HepG2 (cell line): ENCODE results near the gene PDE1C. TPM values are rescaled to one million over a fixed set of nuclear protein-coding genes. Genes with fewer than 3 reads are reported as not detected.

Experiments
- ATAC-seq: fragments of 200-7000 bp; cut with Tn5 transposase; 3 replicates; pipeline ENCODE4 v1.9.1; 2020; ENCODE audit warnings: mild to moderate bottlenecking, moderate library complexity
- BruUV-seq: library from RNA; stranded (reverse); fragments of 400-500 nt; replicated peaks from 2 replicates; lab custom pipeline; 2021; lab: Mats Ljungman, UMichigan
- CTCF ChIA-PET: fragments of 300-600 bp; formaldehyde crosslinking; extraction: SDS; loops from one replicate; lab custom pipeline; 2021; ENCODE audit warnings: low total read pairs, inconsistent platforms, low intra/inter-chr PET ratio; lab: Yijun Ruan, JAX
- POLR2A ChIA-PET: fragments of 350-600 bp; sonication (Branson Sonifier 250); formaldehyde crosslinking; loops from one replicate; lab custom pipeline; 2020; ENCODE audit warnings: antibody characterized with exemption, inconsistent platforms; lab: Yijun Ruan, JAX
- DNase-seq: peaks from one replicate; pipeline ENCODE4 v3.0.0-alpha.2; 2015; ENCODE audit warnings: low spot score
- FAIRE-seq: peaks from 3 replicates; lab custom pipeline; 2011; peaks lifted over from hg19 to GRCh38; lab: Jason Lieb, UNC
- H2AFZ ChIP-seq: one replicate; pipeline ENCODE4 v1.6.1; 2011; ENCODE audit warnings: low read length, inconsistent platforms
- H3K27ac ChIP-seq: fragments of 300-600 bp; 3 replicates; pipeline ENCODE4 v1.8.0; 2011; ENCODE audit warnings: mixed run types, mild to moderate bottlenecking, mixed read lengths, low read length, inconsistent platforms; ENCODE audit not compliant: insufficient read depth; ENCODE audit errors: extremely low read length
- H3K27me3 ChIP-seq, 2 experiments: fragments of 200-600 bp in 1 of 2; 2 replicates in 1 of 2; 3 replicates in 1 of 2; pipeline versions ENCODE4 v1.6.0 to v1.8.0; 2011; ENCODE audit warnings: low read length in 2 of 2, mild to moderate bottlenecking in 2 of 2, moderate library complexity in 2 of 2, inconsistent platforms in 1 of 2; ENCODE audit not compliant: insufficient read depth in 2 of 2, control insufficient read depth in 1 of 2
- H3K36me3 ChIP-seq, 2 experiments: fragments of 200-600 bp in 1 of 2; replicated peaks in 1 of 2; 2 replicates in 1 of 2; 3 replicates in 1 of 2; pipeline versions ENCODE4 v1.5.1 to v1.8.0; 2011; ENCODE audit warnings: low read length in 2 of 2, inconsistent platforms in 1 of 2; ENCODE audit not compliant: insufficient read depth in 2 of 2, control insufficient read depth in 1 of 2
- H3K4me1 ChIP-seq: 2 replicates; pipeline ENCODE4 v1.5.1; 2012; ENCODE audit warnings: low read length, inconsistent platforms; ENCODE audit not compliant: insufficient read depth
- H3K4me2 ChIP-seq: 2 replicates; pipeline ENCODE4 v1.6.0; 2011; ENCODE audit warnings: low read depth, low read length, inconsistent platforms
- H3K4me3 ChIP-seq, 3 experiments: fragments of 200-600 bp in 1 of 3; sonication (generic), shearing (Covaris generic) in 1 of 3; replicated peaks in 1 of 3; 2 replicates each; pipeline ENCODE4 v1.5.1; 2011 to 2016; ENCODE audit warnings: low read length in 3 of 3, inconsistent platforms in 2 of 3, low read depth in 2 of 3, mild to moderate bottlenecking in 2 of 3, control low read depth in 1 of 3, mixed read lengths in 1 of 3; ENCODE audit not compliant: insufficient read depth in 1 of 3
- H3K79me2 ChIP-seq: one replicate; pipeline ENCODE4 v1.6.1; 2011; ENCODE audit warnings: low read length, inconsistent platforms; ENCODE audit not compliant: insufficient read depth
- H3K9ac ChIP-seq: 2 replicates; pipeline ENCODE4 v1.6.0; 2011; ENCODE audit warnings: mild to moderate bottlenecking, low read depth, low read length, inconsistent platforms; ENCODE audit not compliant: insufficient read depth
- H3K9me3 ChIP-seq: 2 replicates; pipeline ENCODE4 v1.5.1; 2012; ENCODE audit warnings: mild to moderate bottlenecking, low read length
- H4K20me1 ChIP-seq: 2 replicates; pipeline ENCODE4 v1.6.0; 2011; ENCODE audit warnings: inconsistent platforms, mild to moderate bottlenecking, low read length, moderate library complexity; ENCODE audit not compliant: insufficient read depth
- ARID5B ChIP-seq: IDR thresholded peaks from 2 replicates; pipeline ENCODE4 v1.4.0; 2020; ENCODE audit warnings: mild to moderate bottlenecking, missing genetic modification reagents
- JUNB ChIP-seq: sonication (generic); formaldehyde crosslinking; IDR thresholded peaks from 2 replicates; pipeline ENCODE4 v1.8.0; 2022; ENCODE audit warnings: missing genetic modification reagents, mild to moderate bottlenecking, borderline replicate concordance
- MEF2D ChIP-seq: sonication (generic); formaldehyde crosslinking; IDR thresholded peaks from 2 replicates; pipeline ENCODE4 v1.5.1; 2020; ENCODE audit warnings: mild to moderate bottlenecking, missing genetic modification reagents
- MXD1 ChIP-seq: sonication (generic); formaldehyde crosslinking; IDR thresholded peaks from 2 replicates; pipeline ENCODE4 v1.4.0; 2020; ENCODE audit warnings: mild to moderate bottlenecking, missing genetic modification reagents
- PRPF4 ChIP-seq: fragments of 200-400 bp; formaldehyde crosslinking; IDR thresholded peaks from 2 replicates; pipeline ENCODE4 v1.6.1; 2016; ENCODE audit warnings: low read length, low read depth; ENCODE audit not compliant: poor library complexity, severe bottlenecking
- RFX5 ChIP-seq: IDR thresholded peaks from 2 replicates; pipeline ENCODE4 v1.6.1; 2011; ENCODE audit warnings: low read depth, low read length, improper control_type of control experiment
- RORA ChIP-seq: sonication (generic); formaldehyde crosslinking; IDR thresholded peaks from 2 replicates; pipeline ENCODE4 v1.5.0; 2020; ENCODE audit warnings: mild to moderate bottlenecking, missing genetic modification reagents, moderate library complexity
- ZNF138 ChIP-seq: sonication (generic); formaldehyde crosslinking; IDR thresholded peaks from 2 replicates; pipeline ENCODE4 v1.5.0; 2020; ENCODE audit warnings: mild to moderate bottlenecking, low read depth, missing genetic modification reagents
- ZNF18 ChIP-seq: sonication (generic); formaldehyde crosslinking; IDR thresholded peaks from 2 replicates; pipeline ENCODE4 v1.8.0; 2022; ENCODE audit warnings: mild to moderate bottlenecking, missing genetic modification reagents; ENCODE audit not compliant: insufficient replicate concordance
- ZNF530 ChIP-seq: sonication (generic); formaldehyde crosslinking; IDR thresholded peaks from 2 replicates; pipeline ENCODE4 v1.5.0; 2020; ENCODE audit warnings: low read depth, mild to moderate bottlenecking, missing genetic modification reagents
- ZNF644 ChIP-seq: IDR thresholded peaks from 2 replicates; pipeline ENCODE4 v1.6.1; 2016; ENCODE audit warnings: low read depth
- ZNF724P ChIP-seq: sonication (generic); formaldehyde crosslinking; IDR thresholded peaks from 2 replicates; pipeline ENCODE4 v1.8.0; 2022; ENCODE audit warnings: missing genetic modification reagents, borderline replicate concordance
- ZNF766 ChIP-seq: sonication (generic); formaldehyde crosslinking; IDR thresholded peaks from 2 replicates; pipeline ENCODE4 v1.5.0; 2020; ENCODE audit warnings: missing genetic modification reagents, borderline replicate concordance
- in situ Hi-C: cut with HindIII; loops from 2 replicates; pipeline ENCODE4 v1.10.0; 2017; ENCODE audit warnings: low pct_unique_long_range_greater_than_20kb; ENCODE audit not compliant: extremely low pct_ligation_motif_present
- intact Hi-C: fragments of 100-400 bp; cut with micrococcal nuclease; formaldehyde crosslinking; loops from one replicate; pipeline ENCODE4 v1.10.0; 2022; ENCODE audit not compliant: unreplicated experiment
- polyA plus RNA-seq, 8 experiments: library from polyadenylated mRNA; depleted of rRNA in 3 of 8; stranded (reverse) in 7 of 8; unstranded in 1 of 8; fragments of >200 nt; fragmentation: Illumina TruSeq in 4 of 8; extraction: Trizol in 4 of 8; gene quantifications; 2 replicates each; pipeline versions ENCODE4 v1.2.1 to v1.2.3, GENCODE V29; 2011 to 2016; ENCODE audit warnings: low read depth in 4 of 8, missing spikeins in 1 of 8, mixed read lengths in 1 of 8; ENCODE audit not compliant: insufficient read depth in 1 of 8
- total RNA-seq, 5 experiments: library from RNA; depleted of rRNA; stranded (reverse); fragments of >200 nt; fragmentation: Illumina TruSeq; extraction: Trizol; gene quantifications; 2 replicates each; pipeline ENCODE4 v1.2.3, GENCODE V29; 2016; ENCODE audit warnings: low read depth in 1 of 5
- TF ChIP-seq, protein P1 (sequence below): sonication (generic); formaldehyde crosslinking; IDR thresholded peaks from 2 replicates; pipeline ENCODE4 v1.9.0; 2021; ENCODE audit warnings: missing genetic modification reagents, borderline replicate concordance

Gene PDE1C
- total and polyA plus RNA-seq, 2 of the 13 experiments (the other 11 are each of a cell fraction or from before 2014, with no cell fraction given), result not detected

DNA sequence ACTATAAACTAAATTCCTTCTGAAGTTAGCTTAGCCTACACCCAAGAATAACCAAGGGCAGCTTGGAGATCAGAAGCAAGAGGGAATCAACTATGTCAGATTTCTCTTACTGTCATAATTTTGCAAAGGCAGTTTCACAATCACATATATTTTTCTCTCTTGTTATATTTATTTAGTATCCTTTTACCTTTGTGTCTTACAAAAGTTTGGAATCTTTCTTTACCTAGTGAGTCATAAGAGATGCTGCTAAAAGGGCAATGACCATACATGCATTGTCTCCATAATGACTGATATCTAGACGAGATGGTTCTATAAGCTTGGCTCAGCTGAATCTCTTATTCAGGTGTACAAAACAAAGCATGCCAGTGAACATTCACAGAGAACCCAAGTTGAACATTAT lies 322.1 kb downstream of the PDE1C start (continued):
- TF ChIP-seq, protein P1, sequence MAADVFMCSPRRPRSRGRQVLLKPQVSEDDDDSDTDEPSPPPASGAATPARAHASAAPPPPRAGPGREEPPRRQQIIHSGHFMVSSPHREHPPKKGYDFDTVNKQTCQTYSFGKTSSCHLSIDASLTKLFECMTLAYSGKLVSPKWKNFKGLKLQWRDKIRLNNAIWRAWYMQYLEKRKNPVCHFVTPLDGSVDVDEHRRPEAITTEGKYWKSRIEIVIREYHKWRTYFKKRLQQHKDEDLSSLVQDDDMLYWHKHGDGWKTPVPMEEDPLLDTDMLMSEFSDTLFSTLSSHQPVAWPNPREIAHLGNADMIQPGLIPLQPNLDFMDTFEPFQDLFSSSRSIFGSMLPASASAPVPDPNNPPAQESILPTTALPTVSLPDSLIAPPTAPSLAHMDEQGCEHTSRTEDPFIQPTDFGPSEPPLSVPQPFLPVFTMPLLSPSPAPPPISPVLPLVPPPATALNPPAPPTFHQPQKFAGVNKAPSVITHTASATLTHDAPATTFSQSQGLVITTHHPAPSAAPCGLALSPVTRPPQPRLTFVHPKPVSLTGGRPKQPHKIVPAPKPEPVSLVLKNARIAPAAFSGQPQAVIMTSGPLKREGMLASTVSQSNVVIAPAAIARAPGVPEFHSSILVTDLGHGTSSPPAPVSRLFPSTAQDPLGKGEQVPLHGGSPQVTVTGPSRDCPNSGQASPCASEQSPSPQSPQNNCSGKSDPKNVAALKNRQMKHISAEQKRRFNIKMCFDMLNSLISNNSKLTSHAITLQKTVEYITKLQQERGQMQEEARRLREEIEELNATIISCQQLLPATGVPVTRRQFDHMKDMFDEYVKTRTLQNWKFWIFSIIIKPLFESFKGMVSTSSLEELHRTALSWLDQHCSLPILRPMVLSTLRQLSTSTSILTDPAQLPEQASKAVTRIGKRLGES, result no peak
- no peak for TF ChIP-seq ZNF18 (CRISPR knock-in tag)
- TF ChIP-seq ZNF724P (CRISPR knock-in tag), result no peak
- no peak for TF ChIP-seq PRPF4
- TF ChIP-seq ZNF530 (CRISPR knock-in tag), result no peak
- TF ChIP-seq RFX5, result no peak
- no peak for TF ChIP-seq JUNB (CRISPR knock-in tag)
- TF ChIP-seq MEF2D (CRISPR knock-in tag), result no peak

DNA sequence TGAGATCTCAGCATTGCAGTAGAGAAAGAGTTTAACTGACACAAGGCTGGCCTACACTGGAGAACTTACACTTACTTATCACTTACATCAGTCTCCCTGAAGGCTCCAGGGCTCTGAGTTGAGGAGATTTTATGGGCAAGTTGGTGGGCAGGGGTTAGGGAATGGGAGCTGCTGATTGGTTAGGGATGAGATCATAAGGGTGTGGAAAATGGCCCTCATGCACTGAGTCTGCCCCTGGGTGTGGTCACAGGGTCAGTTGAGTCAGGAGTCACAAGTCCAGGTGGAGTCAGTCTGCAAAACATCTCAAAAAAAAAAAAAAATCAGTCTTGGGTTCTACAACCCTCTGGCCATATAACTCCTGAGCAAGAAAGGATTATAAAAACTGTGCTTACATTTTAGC lies 322.7 kb downstream of the PDE1C start:
- Histone ChIP-seq H3K4me2 (no peak overlapping the region), H3K9ac (no peak overlapping the region), H3K27ac (no peak overlapping the region), H3K36me3 (no peaks in the 10 kb centered on the region), H3K4me1 (no peaks in the 10 kb centered on the region), H4K20me1 (no peaks in the 10 kb centered on the region), H3K9me3 (no peaks in the 10 kb centered on the region), H2AFZ (no peak overlapping the region), H3K27me3 (no peaks in the 10 kb centered on the region), H3K79me2 (no peaks in the 10 kb centered on the region), H3K4me3 (no peak overlapping the region)
- ChIA-PET CTCF (no interaction called here), POLR2A (no interaction called here)
- no peak for DNase-seq
- intact Hi-C loops, result no loop called here
- no peak for ATAC-seq
- no TSS peak for BruUV-seq
- FAIRE-seq, result no peak
- in situ Hi-C loops, result loop anchor here (10.0 to 25.0 kb wide), 2 partner anchors 737 to 760 kb away; no protein-coding TSS in a partner anchor
- TF ChIP-seq ZNF766 (CRISPR knock-in tag) (no peak), RORA (CRISPR knock-in tag) (no peak), ZNF138 (CRISPR knock-in tag) (no peak), ARID5B (no peak), ZNF644 (no peak), MXD1 (CRISPR knock-in tag) (no peak)
